Prostate gland (tissue), 2 donors: Measurements from ENCODE around the gene SLC45A3.

ENCODE experiments used
- POLR2A ChIP-seq: fragments of 450-650 bp; IDR thresholded peaks from one replicate; pipeline ENCODE4 v1.6.1; 2016; ENCODE audit warnings: antibody characterized with exemption, mild to moderate bottlenecking
- TF ChIP-seq, protein P1 (sequence below), 4 experiments: fragments of 200-600 bp in 2 of 4; fragments of 450-650 bp in 2 of 4; sonication (generic) in 2 of 4; IDR thresholded peaks; 1 replicate in 3 of 4; 2 replicates in 1 of 4; pipeline ENCODE4 v1.5.1; 2016 to 2019; ENCODE audit warnings: antibody characterized with exemption in 4 of 4, mild to moderate bottlenecking in 2 of 4, moderate library complexity in 2 of 4

- TF ChIP-seq, protein P1, sequence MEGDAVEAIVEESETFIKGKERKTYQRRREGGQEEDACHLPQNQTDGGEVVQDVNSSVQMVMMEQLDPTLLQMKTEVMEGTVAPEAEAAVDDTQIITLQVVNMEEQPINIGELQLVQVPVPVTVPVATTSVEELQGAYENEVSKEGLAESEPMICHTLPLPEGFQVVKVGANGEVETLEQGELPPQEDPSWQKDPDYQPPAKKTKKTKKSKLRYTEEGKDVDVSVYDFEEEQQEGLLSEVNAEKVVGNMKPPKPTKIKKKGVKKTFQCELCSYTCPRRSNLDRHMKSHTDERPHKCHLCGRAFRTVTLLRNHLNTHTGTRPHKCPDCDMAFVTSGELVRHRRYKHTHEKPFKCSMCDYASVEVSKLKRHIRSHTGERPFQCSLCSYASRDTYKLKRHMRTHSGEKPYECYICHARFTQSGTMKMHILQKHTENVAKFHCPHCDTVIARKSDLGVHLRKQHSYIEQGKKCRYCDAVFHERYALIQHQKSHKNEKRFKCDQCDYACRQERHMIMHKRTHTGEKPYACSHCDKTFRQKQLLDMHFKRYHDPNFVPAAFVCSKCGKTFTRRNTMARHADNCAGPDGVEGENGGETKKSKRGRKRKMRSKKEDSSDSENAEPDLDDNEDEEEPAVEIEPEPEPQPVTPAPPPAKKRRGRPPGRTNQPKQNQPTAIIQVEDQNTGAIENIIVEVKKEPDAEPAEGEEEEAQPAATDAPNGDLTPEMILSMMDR (IDR thresholded peaks at IDR 0.05), result no peak
- TF ChIP-seq POLR2A, result no peak
Measured at GRCh38 chr1:205699416-205699815, 19.1 kb upstream of the SLC45A3 start.
